ENCODE results near the gene PRKCB.

PRKCB gene

GRCh38 chr16:24125214-24125613 lies 289.4 kb downstream of the PRKCB start:
- Histone ChIP-seq H3K4me1 (ENCODE audit: control insufficient read depth in 1 of 2, insufficient read depth in 1 of 2, low read depth in 1 of 2, low read length in 1 of 2) (no peaks in the 10 kb centered on the region), H3K4me3 (ENCODE audit: low read depth in 1 of 2, low read length in 1 of 2) (no peak overlapping the region), H3K9me3 (no peaks in the 10 kb centered on the region), H3K27me3 (no peaks in the 10 kb centered on the region), H3K27ac (no peak overlapping the region), H3K36me3 (peaks cover 90% of the 10 kb centered on the region)
- TF ChIP-seq CTCF (IDR thresholded peaks at IDR 0.05) = no peak

- H3K27ac ChIP-seq = no peak overlapping the region
- peaks cover 81% of the 10 kb centered on the region for H3K36me3 ChIP-seq
- no peaks in the 10 kb centered on the region for H3K27me3 ChIP-seq
- H3K4me3 ChIP-seq (ENCODE audit: low read depth in 1 of 2, low read length in 1 of 2) = no peak overlapping the region
- no peaks in the 10 kb centered on the region for H3K9me3 ChIP-seq
- no peak for TF ChIP-seq CTCF (IDR thresholded peaks at IDR 0.05)
- no peaks in the 10 kb centered on the region for H3K4me1 ChIP-seq (ENCODE audit: control insufficient read depth in 1 of 2, insufficient read depth in 1 of 2, low read depth in 1 of 2, low read length in 1 of 2)
Observed at GRCh38 chr16:24129412-24129918, 293.7 kb downstream of the PRKCB start.

- TF ChIP-seq CTCF (IDR thresholded peaks at IDR 0.05) = no peak
- no peak overlapping the region for H3K27ac ChIP-seq
- no peaks in the 10 kb centered on the region for H3K9me3 ChIP-seq
- H3K36me3 ChIP-seq = peaks cover 74% of the 10 kb centered on the region
- no peak overlapping the region for H3K4me3 ChIP-seq (ENCODE audit: low read depth in 1 of 2, low read length in 1 of 2)
- no peaks in the 10 kb centered on the region for H3K27me3 ChIP-seq
- H3K4me1 ChIP-seq (ENCODE audit: control insufficient read depth in 1 of 2, insufficient read depth in 1 of 2, low read depth in 1 of 2, low read length in 1 of 2) = no peaks in the 10 kb centered on the region
Observed at GRCh38 chr16:24130494-24131085, 294.8 kb downstream of the PRKCB start.

- no peak overlapping the region for H3K4me3 ChIP-seq (ENCODE audit: low read depth in 1 of 2, low read length in 1 of 2)
- no peaks in the 10 kb centered on the region for H3K4me1 ChIP-seq (ENCODE audit: control insufficient read depth in 1 of 2, insufficient read depth in 1 of 2, low read depth in 1 of 2, low read length in 1 of 2)
- peaks cover 74% of the 10 kb centered on the region for H3K36me3 ChIP-seq
- TF ChIP-seq CTCF (IDR thresholded peaks at IDR 0.05) = no peak
- no peaks in the 10 kb centered on the region for H3K27me3 ChIP-seq
- H3K9me3 ChIP-seq = no peaks in the 10 kb centered on the region
- H3K27ac ChIP-seq = no peak overlapping the region
Observed at GRCh38 chr16:24131294-24131693, 295.5 kb downstream of the PRKCB start.

GRCh38 chr16:24132048-24132796 lies 296.4 kb downstream of the PRKCB start:
- no peak overlapping the region for H3K4me3 ChIP-seq (ENCODE audit: low read depth in 1 of 2, low read length in 1 of 2)
- peaks cover 75% of the 10 kb centered on the region for H3K36me3 ChIP-seq
- TF ChIP-seq CTCF (IDR thresholded peaks at IDR 0.05) = no peak
- peak overlapping the region; percentile 9 for H3K27ac ChIP-seq
- no peaks in the 10 kb centered on the region for H3K27me3 ChIP-seq
- H3K9me3 ChIP-seq = no peaks in the 10 kb centered on the region
- no peaks in the 10 kb centered on the region for H3K4me1 ChIP-seq (ENCODE audit: control insufficient read depth in 1 of 2, insufficient read depth in 1 of 2, low read depth in 1 of 2, low read length in 1 of 2)

All from neutrophil (primary cell).